Thyroid gland (tissue), 4 donors: ENCODE data around the gene ATP6V1G2.

ENCODE experiments used
- CTCF ChIP-seq, 6 experiments: fragments of 200-600 bp in 3 of 6; fragments of 450-650 bp in 3 of 6; sonication (generic) in 3 of 6; IDR thresholded peaks; one replicate each; pipeline ENCODE4 v1.5.1; 2016 to 2019; ENCODE audit warnings: antibody characterized with exemption in 6 of 6, mild to moderate bottlenecking in 2 of 6, inconsistent platforms in 1 of 6, moderate library complexity in 1 of 6
- POLR2A ChIP-seq, 2 donors: fragments of 450-650 bp; IDR thresholded peaks; one replicate each; pipeline ENCODE4 v1.6.1; 2017; ENCODE audit warnings: antibody characterized with exemption in 2 of 2, mild to moderate bottlenecking in 2 of 2, moderate library complexity in 1 of 2

- no peak for TF ChIP-seq CTCF (IDR thresholded peaks at IDR 0.05)
- TF ChIP-seq POLR2A (IDR thresholded peaks at IDR 0.05), result no peak
These were observed 47.7 kb downstream of the ATP6V1G2 start for GRCh38 chr6:31498748-31499147.
